WI38 (cell line): ENCODE measurements around the gene PPP1R12C.

Experiments used
- H3K4me3 ChIP-seq: 2 replicates; pipeline ENCODE4 v1.5.1; 2011; ENCODE audit warnings: low read depth, mild to moderate bottlenecking, control low read depth, low read length
- TF ChIP-seq, protein P1 (sequence below): IDR thresholded peaks from 2 replicates; pipeline ENCODE4 v1.5.1; 2012; ENCODE audit warnings: low read depth, mild to moderate bottlenecking, control low read depth, low read length

PPP1R12C gene

DNA sequence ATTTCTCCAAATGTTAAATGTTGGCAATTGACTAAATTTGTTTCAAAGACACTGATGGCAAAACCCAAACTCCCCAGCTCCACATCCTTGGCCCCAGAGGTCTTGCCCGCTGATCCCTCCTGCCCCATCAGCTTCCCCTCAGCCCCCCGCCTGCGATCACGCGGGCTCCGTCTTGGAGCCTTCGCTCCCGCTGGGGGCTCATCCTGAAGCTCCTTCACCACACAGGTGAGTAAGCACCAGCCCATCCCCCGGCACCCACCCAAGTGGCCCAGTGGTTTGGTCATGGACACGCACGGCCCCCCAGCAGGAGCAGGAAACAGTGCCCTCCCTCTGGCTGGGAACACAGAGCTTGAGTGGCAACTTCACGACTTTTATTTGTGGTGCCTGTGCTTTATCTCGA lies 26.9 kb downstream of the PPP1R12C start:
- H3K4me3 ChIP-seq, result no peak overlapping the region
- TF ChIP-seq, protein P1, sequence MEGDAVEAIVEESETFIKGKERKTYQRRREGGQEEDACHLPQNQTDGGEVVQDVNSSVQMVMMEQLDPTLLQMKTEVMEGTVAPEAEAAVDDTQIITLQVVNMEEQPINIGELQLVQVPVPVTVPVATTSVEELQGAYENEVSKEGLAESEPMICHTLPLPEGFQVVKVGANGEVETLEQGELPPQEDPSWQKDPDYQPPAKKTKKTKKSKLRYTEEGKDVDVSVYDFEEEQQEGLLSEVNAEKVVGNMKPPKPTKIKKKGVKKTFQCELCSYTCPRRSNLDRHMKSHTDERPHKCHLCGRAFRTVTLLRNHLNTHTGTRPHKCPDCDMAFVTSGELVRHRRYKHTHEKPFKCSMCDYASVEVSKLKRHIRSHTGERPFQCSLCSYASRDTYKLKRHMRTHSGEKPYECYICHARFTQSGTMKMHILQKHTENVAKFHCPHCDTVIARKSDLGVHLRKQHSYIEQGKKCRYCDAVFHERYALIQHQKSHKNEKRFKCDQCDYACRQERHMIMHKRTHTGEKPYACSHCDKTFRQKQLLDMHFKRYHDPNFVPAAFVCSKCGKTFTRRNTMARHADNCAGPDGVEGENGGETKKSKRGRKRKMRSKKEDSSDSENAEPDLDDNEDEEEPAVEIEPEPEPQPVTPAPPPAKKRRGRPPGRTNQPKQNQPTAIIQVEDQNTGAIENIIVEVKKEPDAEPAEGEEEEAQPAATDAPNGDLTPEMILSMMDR, result no peak

DNA sequence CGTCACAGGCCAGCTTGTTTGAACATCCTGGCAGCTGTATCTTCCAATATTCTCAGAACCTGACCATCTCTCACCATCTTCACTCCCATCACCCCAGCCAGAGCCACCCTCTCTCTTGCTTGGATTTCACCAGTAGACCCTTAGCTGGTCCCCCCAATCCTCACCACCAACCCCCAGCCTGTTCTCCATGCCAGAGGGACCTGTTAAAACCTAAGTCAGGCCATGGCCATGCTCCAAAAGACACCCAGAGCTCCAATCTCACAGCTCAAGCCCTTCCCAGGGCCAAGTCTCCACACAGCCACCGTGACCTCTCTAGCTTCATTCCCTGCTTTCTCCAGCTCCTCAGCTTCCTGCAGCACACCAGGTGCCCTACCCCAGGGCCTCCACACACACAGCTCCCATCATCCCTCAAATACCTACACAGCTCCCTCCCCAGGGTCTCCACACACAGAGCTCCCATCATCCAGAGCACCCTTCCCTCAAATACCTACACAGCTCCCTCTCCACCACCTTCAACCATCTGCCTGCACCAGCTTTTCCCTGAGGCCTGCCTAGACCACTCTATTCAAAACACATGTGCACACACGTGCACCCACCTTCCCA lies 28.0 kb downstream of the PPP1R12C start:
- H3K4me3 ChIP-seq, result no peak overlapping the region
- TF ChIP-seq, protein P1, result no peak

DNA sequence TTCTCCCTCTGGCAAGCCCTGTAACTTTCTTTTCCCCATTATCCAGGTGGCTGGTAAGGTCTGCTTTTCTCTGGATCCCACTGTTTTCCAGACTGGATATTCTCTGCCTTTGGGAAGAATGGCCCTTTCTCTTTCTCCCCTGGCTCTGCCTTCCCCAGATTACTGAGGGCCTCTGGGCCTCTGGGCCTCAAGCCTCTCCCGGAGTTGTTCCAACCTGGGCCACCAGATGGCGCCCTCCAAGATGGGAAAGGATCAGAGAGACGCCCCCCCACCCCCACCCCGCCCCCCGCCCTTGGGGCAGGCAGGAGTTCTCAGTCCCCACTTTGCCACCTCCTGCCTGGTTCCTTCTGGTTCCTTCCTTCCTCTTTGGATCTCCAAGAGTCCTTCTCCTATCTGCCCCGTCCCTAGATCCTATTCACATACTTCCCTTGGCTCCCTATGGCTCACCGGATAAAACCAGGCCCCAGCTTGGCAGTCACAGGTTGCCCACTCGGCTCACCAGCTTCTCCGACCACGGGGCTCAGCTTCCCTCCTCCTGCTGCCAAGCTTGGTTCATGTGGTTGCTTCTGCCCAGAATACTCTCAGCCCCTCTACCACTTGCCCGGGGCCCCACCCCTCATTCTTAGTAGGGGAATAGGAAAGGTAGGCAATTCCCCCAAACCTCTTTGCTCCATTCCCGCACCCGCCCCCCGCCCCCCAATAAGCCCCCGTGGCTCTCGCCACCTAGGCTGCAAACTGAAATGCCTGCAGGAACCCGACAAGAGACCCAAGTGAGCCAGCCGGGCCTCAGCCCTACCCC lies 28.7 kb downstream of the PPP1R12C start:
- TF ChIP-seq, protein P1, result 0 out of 2 replicates have a peak, but pooled peaks have one; percentile 48
- H3K4me3 ChIP-seq, result no peak overlapping the region

DNA sequence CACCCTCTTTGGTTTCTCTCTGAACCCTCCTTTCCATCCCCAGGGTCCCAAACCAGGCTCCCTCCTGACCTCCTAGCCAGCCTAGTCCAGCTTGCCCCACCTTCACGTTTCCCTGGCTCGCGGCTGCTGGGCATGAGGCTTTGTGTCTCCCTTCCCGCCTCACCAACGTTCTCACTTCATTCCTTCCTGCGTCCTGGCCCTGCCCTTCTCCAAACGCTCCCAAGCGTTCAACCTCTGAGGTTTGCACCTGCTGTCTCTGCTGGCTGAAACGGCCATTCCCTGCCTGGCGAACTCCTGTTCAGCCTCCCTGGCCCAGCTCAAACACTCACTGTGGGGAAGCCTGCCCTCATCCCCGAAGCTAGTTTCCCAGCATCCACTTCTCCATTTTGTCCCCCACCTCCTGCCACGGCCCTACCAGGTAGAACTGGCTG lies 29.4 kb downstream of the PPP1R12C start:
- TF ChIP-seq, protein P1, result no peak
- peak overlapping the region; percentile 58 for H3K4me3 ChIP-seq

DNA sequence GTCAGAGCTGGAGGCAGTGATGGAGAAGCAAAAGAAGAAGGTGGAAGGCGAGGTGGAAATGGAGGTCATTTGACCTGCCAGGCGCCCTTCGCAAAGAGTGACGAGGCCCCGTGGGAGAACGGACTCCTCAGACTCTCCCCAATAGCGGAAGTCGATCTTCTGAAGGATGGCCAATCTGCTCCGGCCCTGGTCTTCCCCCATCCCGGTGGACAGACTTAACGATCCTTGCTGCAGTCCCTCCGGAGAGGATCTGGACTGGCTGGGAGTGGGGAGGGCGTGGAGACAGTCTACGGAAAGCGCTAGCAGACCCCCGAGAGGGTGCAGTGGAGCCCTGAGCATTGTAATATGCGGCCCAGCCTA lies 29.9 kb downstream of the PPP1R12C start:
- H3K4me3 ChIP-seq, result peak overlapping the region; percentile 58

DNA sequence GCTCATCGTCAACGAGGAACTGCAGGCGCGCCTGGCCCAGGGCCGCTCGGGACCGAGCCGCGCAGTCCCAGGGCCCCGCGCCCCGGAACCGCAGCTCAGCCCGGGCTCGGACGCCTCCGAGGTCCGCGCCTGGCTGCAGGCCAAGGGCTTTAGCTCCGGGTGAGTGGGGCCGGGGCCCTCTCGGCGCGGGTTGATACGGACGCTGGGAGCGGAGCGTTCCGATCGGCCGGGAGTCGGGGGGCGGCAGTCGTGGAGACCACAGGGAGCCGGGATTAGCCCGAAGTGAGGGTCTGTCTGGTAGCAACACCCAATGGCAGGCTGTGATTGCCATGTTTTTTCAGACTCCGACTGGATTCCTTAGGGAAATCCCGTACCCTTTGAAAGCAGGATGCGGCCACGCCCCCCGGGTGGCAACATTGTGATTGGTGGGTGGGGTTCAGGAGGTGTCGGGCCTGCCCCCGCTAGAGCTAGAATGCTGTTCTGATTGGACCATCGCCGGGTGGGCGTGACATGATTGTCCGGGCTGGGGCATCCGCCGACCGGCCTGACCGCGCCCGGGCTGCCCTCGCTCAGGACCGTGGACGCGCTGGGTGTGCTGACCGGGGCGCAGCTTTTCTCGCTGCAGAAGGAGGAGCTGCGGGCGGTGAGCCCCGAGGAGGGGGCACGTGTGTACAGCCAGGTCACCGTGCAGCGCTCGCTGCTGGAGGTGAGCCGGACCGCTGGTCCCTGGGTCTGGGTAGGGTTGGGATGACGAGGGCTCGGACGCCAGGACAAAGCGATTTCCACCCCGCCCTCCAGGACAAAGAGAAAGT lies 30.5 kb downstream of the PPP1R12C start:
- H3K4me3 ChIP-seq, result peak overlapping the region; percentile 58

More for the DNA sequence above, 29.9 kb downstream of the PPP1R12C start:
- TF ChIP-seq, protein P1, result no peak

More for the DNA sequence above, 30.5 kb downstream of the PPP1R12C start:
- TF ChIP-seq, protein P1, result no peak
